ENCODE results near the gene ADAM23. TPM values are rescaled to one million over a fixed set of nuclear protein-coding genes. Genes with fewer than 3 reads are reported as not detected.

Gene ADAM23
- total RNA-seq, 1 donor from 2014 or later: 0.16 TPM

DNA sequence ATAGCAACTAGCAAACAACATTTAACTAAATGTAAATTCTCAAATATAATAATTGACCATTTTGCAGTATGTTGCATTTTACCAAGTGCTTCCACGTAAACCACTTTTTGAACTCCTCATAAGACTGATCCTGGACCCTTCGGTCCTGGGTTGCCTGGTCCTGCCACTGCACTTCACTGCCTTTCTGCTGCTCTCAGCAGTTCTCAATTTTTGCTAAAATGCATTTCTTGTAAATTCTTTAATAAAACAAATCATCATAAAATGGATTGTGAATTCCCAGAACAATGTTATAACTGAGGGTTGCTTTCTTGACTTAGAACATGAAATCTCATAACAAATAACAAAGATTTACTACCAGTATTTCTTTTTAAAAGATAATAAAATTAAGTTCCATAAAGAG, 12.9 kb upstream of the ADAM23 start:
- peaks cover 4% of the 10 kb centered on the region for H3K27me3 Mint-ChIP-seq (ENCODE audit: insufficient read depth)
- H3K27ac Mint-ChIP-seq: no peak overlapping the region
- no peaks in the 10 kb centered on the region for H3K9me3 Mint-ChIP-seq
- H3K4me3 Mint-ChIP-seq: no peak overlapping the region
- H3K4me1 Mint-ChIP-seq (ENCODE audit: low read depth): no peaks in the 10 kb centered on the region
- intact Hi-C loops (cut with micrococcal nuclease): no loop called here
- DNase-seq (ENCODE audit: low spot score): no peak
- H3K36me3 Mint-ChIP-seq (ENCODE audit: low read depth): no peaks in the 10 kb centered on the region

DNA sequence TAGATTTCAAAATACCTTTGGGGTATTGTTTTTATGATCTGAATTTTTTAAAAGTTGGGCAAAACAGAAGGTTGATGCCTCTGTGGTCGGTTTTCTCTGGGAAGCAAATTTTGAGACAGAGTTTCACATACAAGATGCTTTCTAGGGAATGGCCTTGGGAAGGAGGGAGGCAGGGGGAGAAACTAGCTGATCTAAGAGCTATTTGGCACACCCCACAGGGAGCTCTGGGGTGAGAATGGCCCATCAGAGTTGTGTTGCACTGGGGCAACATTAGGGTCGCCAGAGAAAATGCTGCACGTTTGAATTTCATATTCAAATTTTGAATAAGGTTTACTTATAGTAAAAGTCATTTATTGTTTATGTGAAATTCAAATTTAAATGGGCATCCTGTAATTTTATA, 11.9 kb upstream of the ADAM23 start:
- Mint-ChIP-seq H3K4me3 (no peak overlapping the region), H3K4me1 (ENCODE audit: low read depth) (no peaks in the 10 kb centered on the region), H3K9me3 (no peaks in the 10 kb centered on the region), H3K36me3 (ENCODE audit: low read depth) (no peaks in the 10 kb centered on the region), H3K27me3 (ENCODE audit: insufficient read depth) (peaks cover 4% of the 10 kb centered on the region), H3K27ac (no peak overlapping the region)
- DNase-seq (ENCODE audit: low spot score): no peak
- intact Hi-C loops (cut with micrococcal nuclease): no loop called here

- Mint-ChIP-seq H3K27me3 (ENCODE audit: insufficient read depth) (peaks cover 7% of the 10 kb centered on the region), H3K4me1 (ENCODE audit: low read depth) (no peaks in the 10 kb centered on the region), H3K36me3 (ENCODE audit: low read depth) (no peaks in the 10 kb centered on the region), H3K4me3 (no peak overlapping the region), H3K27ac (no peak overlapping the region), H3K9me3 (no peaks in the 10 kb centered on the region)
- intact Hi-C loops (cut with micrococcal nuclease): no loop called here
- no peak for DNase-seq (ENCODE audit: low spot score)
Measured at GRCh38 chr2:206432193-206433082, 10.9 kb upstream of the ADAM23 start.

- H3K9me3 Mint-ChIP-seq: no peaks in the 10 kb centered on the region
- H3K4me1 Mint-ChIP-seq (ENCODE audit: low read depth): no peaks in the 10 kb centered on the region
- DNase-seq (ENCODE audit: low spot score): no peak
- H3K27me3 Mint-ChIP-seq (ENCODE audit: insufficient read depth): peaks cover 10% of the 10 kb centered on the region
- no peak overlapping the region for H3K27ac Mint-ChIP-seq
- no peak overlapping the region for H3K4me3 Mint-ChIP-seq
- no peaks in the 10 kb centered on the region for H3K36me3 Mint-ChIP-seq (ENCODE audit: low read depth)
- intact Hi-C loops (cut with micrococcal nuclease): no loop called here
Measured at GRCh38 chr2:206433190-206433589, 10.1 kb upstream of the ADAM23 start.

GRCh38 chr2:206433686-206434085, 9.6 kb upstream of the ADAM23 start:
- no peak overlapping the region for H3K4me3 Mint-ChIP-seq
- H3K36me3 Mint-ChIP-seq (ENCODE audit: low read depth): no peaks in the 10 kb centered on the region
- intact Hi-C loops (cut with micrococcal nuclease): no loop called here
- no peaks in the 10 kb centered on the region for H3K4me1 Mint-ChIP-seq (ENCODE audit: low read depth)
- peaks cover 10% of the 10 kb centered on the region for H3K27me3 Mint-ChIP-seq (ENCODE audit: insufficient read depth)
- no peaks in the 10 kb centered on the region for H3K9me3 Mint-ChIP-seq
- no peak overlapping the region for H3K27ac Mint-ChIP-seq
- no peak for DNase-seq (ENCODE audit: low spot score)

GRCh38 chr2:206435742-206436141, 7.6 kb upstream of the ADAM23 start:
- intact Hi-C loops (cut with micrococcal nuclease): no loop called here
- no peaks in the 10 kb centered on the region for H3K9me3 Mint-ChIP-seq
- H3K27me3 Mint-ChIP-seq (ENCODE audit: insufficient read depth): peaks cover 16% of the 10 kb centered on the region
- H3K27ac Mint-ChIP-seq: no peak overlapping the region
- H3K4me1 Mint-ChIP-seq (ENCODE audit: low read depth): no peaks in the 10 kb centered on the region
- no peak for DNase-seq (ENCODE audit: low spot score)
- H3K36me3 Mint-ChIP-seq (ENCODE audit: low read depth): no peaks in the 10 kb centered on the region
- no peak overlapping the region for H3K4me3 Mint-ChIP-seq

GRCh38 chr2:206438196-206438724, 5.1 kb upstream of the ADAM23 start:
- no peak for DNase-seq (ENCODE audit: low spot score)
- H3K27ac Mint-ChIP-seq: no peak overlapping the region
- intact Hi-C loops (cut with micrococcal nuclease): no loop called here
- no peaks in the 10 kb centered on the region for H3K36me3 Mint-ChIP-seq (ENCODE audit: low read depth)
- no peaks in the 10 kb centered on the region for H3K9me3 Mint-ChIP-seq
- H3K4me1 Mint-ChIP-seq (ENCODE audit: low read depth): peaks cover 12% of the 10 kb centered on the region
- H3K27me3 Mint-ChIP-seq (ENCODE audit: insufficient read depth): peaks cover 36% of the 10 kb centered on the region
- no peak overlapping the region for H3K4me3 Mint-ChIP-seq

DNA sequence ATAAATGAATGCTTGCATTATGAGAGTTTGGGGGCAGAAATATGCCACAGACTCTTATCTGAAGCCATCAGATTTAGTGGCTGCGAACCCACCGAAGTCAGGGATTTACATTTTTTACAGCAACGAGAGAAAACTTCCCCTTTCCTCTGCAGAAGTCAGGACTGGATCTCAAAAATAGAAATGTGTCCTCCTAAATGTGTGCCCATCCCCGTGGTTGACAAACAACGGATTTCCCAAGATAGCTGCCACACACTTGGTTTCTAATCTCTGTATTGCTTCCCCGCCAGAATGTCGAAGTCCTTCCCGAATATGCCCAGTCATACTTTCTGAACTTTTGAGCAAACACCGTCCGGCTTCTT, 879 bp upstream of the ADAM23 start:
- Mint-ChIP-seq H3K4me1 (ENCODE audit: low read depth) (peaks cover 12% of the 10 kb centered on the region), H3K36me3 (ENCODE audit: low read depth) (no peaks in the 10 kb centered on the region), H3K27ac (no peak overlapping the region), H3K9me3 (no peaks in the 10 kb centered on the region), H3K4me3 (peak overlapping the region; percentile 71), H3K27me3 (ENCODE audit: insufficient read depth) (peaks cover 61% of the 10 kb centered on the region)
- intact Hi-C loops (cut with micrococcal nuclease): loop anchor here (5.0 to 10.0 kb wide), 3 partner anchors 170 to 322 kb away; partner anchors contain the start of genes FASTKD2, MDH1B and ZDBF2
- no peak for DNase-seq (ENCODE audit: low spot score)

- no peaks in the 10 kb centered on the region for H3K9me3 Mint-ChIP-seq
- H3K4me1 Mint-ChIP-seq (ENCODE audit: low read depth): peaks cover 12% of the 10 kb centered on the region
- H3K27ac Mint-ChIP-seq: peak overlapping the region; percentile 73
- DNase-seq (ENCODE audit: low spot score): no peak
- peaks cover 61% of the 10 kb centered on the region for H3K27me3 Mint-ChIP-seq (ENCODE audit: insufficient read depth)
- peak overlapping the region; percentile 77 for H3K4me3 Mint-ChIP-seq
- H3K36me3 Mint-ChIP-seq (ENCODE audit: low read depth): no peaks in the 10 kb centered on the region
- intact Hi-C loops (cut with micrococcal nuclease): loop anchor here (5.0 to 10.0 kb wide), 3 partner anchors 172 to 321 kb away; partner anchors contain the start of genes FASTKD2, MDH1B and ZDBF2
Measured at GRCh38 chr2:206443735-206444527, 599 bp downstream of the ADAM23 start.

DNA sequence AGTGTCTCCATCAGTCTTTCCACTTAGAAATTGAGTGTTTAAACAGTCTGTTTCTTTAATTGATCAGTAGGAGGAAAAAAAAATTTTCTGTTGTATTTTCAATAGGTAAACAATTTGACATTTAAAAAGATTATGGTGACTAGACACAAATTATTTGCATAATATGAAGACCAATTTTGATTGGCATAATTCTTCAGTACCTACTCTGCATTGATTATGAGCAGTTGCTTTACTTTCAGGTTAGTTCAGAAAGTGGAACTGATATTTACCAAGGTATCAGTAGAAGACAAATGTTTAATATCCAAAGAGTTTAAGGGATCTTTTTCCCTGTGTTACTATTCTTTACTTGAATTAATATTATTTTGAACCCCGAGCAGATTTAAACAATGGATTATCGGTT, 2.6 kb downstream of the ADAM23 start:
- Mint-ChIP-seq H3K27ac (no peak overlapping the region), H3K27me3 (ENCODE audit: insufficient read depth) (peaks cover 53% of the 10 kb centered on the region), H3K4me1 (ENCODE audit: low read depth) (peaks cover 12% of the 10 kb centered on the region), H3K36me3 (ENCODE audit: low read depth) (no peaks in the 10 kb centered on the region), H3K9me3 (no peaks in the 10 kb centered on the region), H3K4me3 (no peak overlapping the region)
- no peak for DNase-seq (ENCODE audit: low spot score)
- intact Hi-C loops (cut with micrococcal nuclease): loop anchor here (10.0 kb wide), 1 partner anchor 319 kb away; the partner anchor contains the start of genes FASTKD2 and MDH1B

- intact Hi-C loops (cut with micrococcal nuclease): no loop called here
- no peak overlapping the region for H3K4me3 Mint-ChIP-seq
- H3K27ac Mint-ChIP-seq: no peak overlapping the region
Measured at GRCh38 chr2:206452242-206452641, 8.9 kb downstream of the ADAM23 start.

DNA sequence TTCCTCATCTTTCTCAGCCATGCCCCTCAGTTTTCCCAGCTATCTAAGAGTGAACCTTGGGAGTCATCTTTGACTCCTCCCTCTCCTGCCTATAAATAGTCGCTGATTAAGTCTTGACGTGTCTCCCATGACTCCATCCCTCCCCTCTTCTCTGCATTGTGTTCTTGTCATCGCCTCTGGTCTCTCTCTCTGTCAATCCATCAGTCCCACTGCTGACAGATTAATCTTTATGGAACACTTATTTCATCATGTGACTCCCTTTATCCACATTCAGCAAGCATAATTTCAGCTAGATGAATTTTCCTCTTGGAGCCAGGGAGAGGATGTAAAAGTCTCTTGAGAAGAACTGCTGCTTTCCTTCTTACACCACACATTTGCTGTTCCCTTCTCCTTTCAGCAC, 9.4 kb downstream of the ADAM23 start:
- Mint-ChIP-seq H3K27ac (no peak overlapping the region), H3K27me3 (ENCODE audit: insufficient read depth) (peaks cover 8% of the 10 kb centered on the region), H3K36me3 (ENCODE audit: low read depth) (no peaks in the 10 kb centered on the region), H3K4me1 (ENCODE audit: low read depth) (no peaks in the 10 kb centered on the region), H3K4me3 (no peak overlapping the region), H3K9me3 (no peaks in the 10 kb centered on the region)
- intact Hi-C loops (cut with micrococcal nuclease): no loop called here
- DNase-seq (ENCODE audit: low spot score): no peak

More at GRCh38 chr2:206452242-206452641, 8.9 kb downstream of the ADAM23 start:
- Mint-ChIP-seq H3K27me3 (ENCODE audit: insufficient read depth) (peaks cover 11% of the 10 kb centered on the region), H3K36me3 (ENCODE audit: low read depth) (no peaks in the 10 kb centered on the region), H3K9me3 (no peaks in the 10 kb centered on the region), H3K4me1 (ENCODE audit: low read depth) (no peaks in the 10 kb centered on the region)
- no peak for DNase-seq (ENCODE audit: low spot score)
